Stimulated activated CD4-positive, alpha-beta T cell treated with anti-CD3 and anti-CD28 coated beads, Interleukin-15, amount 100 ng/mL, for 48 hours (primary cell): ENCODE measurements around the gene SLC39A10.
A peak's percentile ranks its signal among the peaks of the same experiment; 100 is the strongest.
"Not testable (repeated sequence)": the region's sequence is repeated elsewhere in the genome, so short reads cannot be mapped to it uniquely, and the experiment has no call there.

Source experiments
- DNase-seq, 2 donors: peaks; one replicate each; pipeline ENCODE4 v3.0.0-alpha.2; 2020; ENCODE audit warnings: low read depth in 2 of 2

The SLC39A10 gene

DNA sequence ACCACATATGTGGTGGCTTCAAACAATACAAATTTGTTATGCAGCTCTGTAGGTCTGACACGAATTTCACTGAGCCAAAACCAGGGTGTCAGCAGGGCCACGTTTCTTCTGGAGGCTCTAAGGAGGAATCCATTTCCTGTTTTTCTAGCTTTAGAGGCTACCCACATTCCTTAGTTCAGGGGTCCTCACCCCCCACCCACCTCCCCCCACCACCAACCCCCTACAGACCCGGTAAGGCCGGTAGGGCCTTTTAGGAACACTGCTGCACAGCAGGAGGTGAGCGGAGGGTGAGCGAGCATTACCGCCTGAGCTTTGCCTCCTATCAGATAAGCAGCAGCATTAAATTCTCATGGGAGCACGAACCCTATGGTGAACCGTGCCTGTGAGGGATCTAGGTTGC is 10.6 kb upstream of the SLC39A10 start:
- no peak for DNase-seq

DNA sequence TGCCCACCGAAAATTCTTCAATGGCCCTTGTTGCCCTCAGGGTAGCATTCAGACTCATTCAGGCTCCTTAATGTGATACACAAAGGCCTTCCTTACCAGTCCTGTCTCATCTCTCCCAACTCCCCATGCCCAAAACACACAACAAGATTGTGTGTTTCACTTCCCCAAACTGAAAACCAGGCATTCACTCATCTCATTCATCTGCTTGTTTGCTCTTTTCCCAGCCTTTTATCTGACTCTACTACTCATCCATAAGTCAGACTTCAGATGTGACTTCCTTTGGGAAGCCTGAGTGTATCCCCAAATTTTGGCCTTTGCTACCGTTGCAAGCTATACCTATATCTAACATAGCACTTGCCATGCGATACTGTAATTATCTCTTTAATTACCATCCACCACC is 9.7 kb upstream of the SLC39A10 start:
- DNase-seq = no peak

DNA sequence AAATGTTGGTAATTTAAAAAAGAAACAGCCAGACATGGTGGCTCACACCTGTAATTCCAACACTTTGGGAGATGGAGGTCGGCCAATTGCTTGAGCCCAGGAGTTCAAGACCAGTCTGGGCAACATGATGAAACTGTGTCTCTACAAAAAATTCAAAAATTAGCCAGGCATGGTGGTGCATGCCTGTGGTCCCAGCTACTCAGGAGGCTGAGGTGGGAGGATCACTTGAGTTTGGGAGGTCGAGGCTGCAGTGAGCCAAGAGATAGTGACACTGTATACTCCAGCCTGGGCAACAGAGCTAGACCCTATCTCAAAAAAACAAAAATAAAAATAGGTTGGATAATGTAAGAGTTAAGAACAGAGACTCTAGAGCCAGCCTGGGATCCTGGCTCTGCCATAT is 8.7 kb upstream of the SLC39A10 start:
- DNase-seq = not testable (repeated sequence)

DNA sequence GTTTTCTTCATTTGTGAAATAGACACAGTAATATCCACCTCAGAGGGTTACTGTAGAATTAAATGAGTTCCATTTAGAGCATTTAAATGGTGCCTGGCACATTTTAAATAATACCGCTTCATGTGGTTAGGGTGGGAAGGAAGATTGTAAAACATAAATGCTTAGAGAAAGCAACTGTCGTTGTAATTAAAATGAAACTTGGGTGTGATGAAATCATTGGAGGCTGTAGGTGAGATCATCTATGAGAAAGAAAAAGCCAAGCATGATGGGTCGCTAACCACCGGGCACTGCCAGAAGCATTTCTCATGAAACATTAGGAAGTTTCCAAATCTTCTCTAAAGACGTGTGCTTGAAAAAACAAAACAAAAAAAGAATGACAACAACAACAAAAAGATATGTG is 8.2 kb upstream of the SLC39A10 start:
- no peak for DNase-seq

DNA sequence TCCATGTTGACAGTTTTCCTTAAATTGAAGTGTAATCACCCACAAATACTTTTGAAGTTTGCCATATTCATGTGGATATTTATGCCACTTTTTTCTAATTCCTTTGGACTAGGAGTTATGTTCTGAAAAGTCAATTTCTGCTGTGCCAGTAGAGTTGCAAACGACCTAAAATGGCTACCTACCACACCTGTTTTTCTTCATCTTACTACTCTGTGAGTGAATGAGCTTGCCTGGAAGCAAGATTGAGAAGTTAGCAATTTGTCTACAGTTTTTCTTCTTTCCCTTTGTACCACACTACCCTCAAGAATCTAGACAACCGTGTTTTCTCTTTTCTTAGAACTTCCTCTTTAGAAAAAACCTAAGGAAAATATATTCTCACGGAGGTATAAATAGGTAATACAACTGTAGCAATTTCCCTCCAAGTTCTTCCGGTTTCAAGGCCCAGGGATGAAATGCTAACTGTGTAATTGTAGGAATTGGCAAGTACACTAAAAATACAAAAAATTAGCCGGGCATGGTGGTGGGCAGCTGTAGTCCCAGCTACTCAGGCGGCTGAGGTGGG is 7.3 kb upstream of the SLC39A10 start:
- DNase-seq = no peak

DNA sequence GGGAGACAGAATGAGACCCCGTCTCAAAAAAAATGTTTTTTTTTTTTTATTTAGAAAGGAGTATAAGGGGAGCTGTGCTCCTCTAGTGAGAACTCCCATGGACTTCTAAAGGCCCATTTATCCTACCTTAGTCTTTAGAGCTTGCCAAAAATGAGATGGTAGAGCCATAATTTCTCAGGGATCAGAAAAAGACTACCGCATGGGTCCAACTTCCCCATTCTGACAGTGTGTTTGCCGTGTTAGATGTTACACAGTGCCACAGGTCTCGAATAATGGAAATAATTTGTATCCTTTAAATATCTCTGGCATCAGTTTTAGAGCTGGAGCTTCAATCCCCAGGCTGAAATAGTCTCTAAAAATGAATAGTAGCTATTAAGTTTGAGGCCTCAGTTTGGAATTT is 6.0 kb upstream of the SLC39A10 start:
- no peak for DNase-seq

DNA sequence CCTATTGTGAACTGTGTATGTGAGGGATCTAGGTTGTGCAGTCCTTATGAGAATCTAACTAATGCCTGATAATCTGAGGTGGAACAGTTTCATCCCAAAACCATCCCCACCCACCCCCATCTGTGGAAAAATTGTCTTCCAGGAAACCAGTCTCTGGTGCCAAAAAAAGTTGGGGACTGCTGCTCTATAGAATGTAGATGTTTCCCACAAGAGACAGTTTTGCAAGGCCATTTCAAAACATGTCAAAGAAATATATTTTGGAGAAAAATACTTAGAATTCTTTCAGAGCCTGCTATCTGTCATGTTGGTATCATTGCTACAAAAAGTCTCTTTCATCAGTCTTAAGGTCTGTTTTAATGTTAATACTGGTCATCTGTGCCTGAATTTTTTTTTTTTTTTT is 4.1 kb upstream of the SLC39A10 start:
- no peak for DNase-seq

DNA sequence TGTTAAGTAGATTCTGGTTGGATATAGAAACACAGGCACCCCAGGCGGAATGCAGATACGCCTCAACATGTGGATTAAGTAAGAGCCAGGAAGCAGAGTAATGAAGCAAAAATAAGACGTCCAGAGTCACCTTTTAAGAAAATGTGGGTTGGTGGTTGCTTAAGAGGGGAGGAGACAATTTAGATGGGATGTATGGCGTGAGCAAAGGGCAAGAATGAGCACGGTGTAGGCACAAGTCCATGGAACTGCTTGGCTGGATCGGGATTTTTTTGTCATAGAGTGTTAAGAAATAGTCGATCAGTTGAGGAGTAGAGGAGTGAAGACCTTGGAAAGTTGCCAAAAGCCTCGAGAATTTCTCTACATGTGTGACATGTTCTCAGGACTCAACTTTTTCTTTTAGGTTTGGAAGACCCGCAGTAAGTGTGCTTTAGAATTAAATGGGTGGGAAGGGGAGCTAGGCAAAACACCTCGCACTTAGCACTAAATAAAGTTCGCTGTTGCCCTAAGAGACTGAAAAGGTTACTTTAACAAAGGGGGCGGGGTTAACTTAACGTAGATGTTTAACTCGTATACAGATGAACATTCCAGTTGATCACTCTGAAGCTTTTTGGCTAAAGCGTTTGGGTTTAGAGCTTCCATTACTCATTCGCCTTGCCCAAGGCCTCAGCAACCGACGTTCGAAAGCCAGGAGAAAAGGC is 716 bp upstream of the SLC39A10 start:
- no peak for DNase-seq

DNA sequence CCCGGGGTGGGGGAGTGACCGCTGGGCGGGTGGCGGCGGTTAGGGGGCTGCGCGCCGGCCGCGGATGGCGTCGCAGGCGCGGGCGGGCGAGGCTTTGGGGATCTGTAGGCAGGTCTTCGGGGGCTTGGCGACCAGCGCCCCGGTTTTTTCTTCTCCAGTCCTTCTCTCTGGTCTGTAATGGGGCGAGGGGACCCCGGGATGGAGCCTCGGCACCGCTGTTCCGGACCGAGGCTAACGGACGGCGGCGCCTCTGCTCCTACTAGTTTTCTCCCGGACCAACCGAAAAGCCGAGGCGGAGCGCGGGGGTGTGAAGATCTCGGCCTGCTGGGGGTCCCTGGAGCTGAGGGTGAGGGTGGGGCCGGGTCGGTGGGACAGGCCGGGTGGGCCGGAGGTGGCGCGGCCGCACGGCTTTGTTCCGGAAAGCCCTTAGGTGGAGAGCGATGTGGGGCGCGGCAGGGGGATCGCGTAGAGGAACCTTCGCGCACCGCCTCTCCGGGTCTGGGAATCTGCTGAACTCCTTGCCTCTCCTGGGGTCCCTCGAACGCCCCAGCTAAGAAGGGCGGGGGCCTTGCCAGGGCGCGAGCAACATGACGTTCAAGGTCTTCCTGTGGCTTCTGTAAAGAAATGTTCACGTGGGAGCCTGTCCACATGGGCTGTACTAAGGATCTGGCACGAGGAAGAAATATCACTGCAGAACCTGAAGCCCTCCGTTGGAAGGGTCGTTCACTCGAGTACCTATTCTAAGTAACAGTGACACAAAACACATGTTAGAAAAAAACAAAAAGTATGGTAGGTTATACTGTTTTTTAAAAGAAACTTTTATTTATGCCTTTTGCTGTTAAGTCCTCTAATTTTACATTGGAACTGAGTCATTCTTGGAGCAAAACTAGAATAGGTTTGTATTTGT is 861 bp downstream of the SLC39A10 start:
- DNase-seq = peak; percentile 49 to 72

DNA sequence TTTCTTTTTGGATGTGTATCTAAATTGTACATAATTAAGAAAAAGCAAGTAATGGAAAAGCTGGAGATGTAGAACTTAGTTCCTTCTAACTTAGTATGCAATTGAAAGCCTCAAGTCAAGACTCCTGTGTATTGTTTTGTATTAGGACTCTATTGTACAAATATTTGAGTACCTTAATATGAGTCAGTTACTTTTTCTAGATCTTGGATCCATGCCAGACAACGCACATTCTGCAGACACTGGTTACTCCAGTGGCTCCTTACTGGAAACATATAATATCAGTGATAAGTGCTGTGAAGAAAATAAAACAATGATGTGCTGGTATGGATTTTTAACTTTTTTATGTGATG is 1.5 kb downstream of the SLC39A10 start:
- no peak for DNase-seq

DNA sequence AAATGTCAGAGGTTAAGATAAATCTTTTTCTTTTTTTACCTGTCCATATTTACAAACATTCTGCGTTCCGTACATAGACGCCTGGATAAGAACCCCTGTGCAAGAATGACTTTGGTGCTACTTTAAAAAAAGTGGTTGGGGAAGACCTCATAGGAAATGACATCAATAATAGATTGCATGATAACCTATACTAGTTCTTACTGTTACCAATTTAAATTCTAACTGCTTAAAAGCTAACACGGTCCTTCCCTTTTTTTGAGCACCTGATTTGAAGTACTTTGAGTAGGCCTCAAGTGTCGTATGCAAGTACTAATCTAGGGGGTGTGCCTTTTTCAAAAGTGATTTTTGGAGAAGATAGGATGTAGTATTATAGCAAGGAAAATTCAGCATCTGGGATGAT is 2.1 kb downstream of the SLC39A10 start:
- DNase-seq = no peak

DNA sequence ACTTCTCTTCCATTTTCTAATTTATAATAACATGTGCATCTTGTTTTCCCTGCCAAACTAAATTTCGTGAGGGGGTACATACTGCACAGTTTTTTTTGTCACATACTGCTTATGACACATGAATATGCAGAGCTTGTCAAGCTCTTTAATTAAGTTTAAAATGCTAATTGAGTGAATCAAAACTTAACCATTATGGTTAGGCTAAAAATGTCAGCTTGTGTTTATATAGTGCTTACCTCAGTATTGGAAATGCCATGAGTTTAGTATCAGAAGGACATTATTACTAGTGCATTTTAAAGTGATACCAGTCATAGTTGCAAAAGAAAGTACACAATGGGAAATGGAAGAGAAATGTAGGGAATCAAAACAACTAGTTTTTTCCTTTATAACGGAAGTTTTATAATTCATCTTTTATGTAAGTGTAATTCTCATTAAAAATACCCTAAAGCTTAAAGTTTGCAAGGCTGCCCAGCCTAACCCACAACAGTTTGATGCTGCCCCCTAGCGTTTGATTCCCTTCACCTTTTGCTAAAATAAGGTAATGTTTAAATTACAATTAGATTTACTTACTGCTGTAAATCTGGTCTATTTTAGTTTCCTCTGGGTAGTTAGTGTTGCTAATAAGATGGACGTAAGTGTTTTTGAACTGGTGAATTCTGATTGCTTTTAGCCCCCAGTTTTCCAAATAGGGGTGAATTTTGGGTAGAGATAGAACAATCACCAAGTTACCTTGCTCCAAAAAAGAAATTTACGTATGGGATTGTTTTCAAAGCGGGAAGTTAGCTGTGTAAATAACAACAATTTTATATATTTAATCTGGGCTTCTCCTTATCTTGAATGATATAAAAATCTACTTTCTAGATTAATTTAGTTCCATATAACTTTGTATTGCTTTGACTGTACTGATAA is 3.2 kb downstream of the SLC39A10 start:
- DNase-seq = peak; percentile 58 to 71

DNA sequence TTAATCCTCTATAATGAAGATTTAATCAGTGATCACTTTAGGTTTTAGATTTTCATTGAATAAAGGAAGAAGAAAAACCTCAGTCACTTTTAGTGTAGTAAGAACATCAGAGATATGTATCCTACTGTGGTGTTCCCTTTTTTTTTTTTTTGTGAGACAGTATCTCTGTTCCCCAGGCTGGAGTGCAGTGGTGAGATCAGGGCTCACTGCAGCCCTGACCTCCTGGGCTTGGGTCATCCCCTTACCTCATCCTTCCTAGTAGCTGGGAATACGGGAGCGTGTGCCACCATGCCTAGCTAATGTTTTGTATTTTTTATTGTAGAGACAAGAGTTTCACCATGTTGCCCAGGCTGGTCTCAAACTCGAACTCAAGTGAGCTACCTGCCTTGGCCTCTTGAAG is 5.1 kb downstream of the SLC39A10 start:
- DNase-seq = no peak

DNA sequence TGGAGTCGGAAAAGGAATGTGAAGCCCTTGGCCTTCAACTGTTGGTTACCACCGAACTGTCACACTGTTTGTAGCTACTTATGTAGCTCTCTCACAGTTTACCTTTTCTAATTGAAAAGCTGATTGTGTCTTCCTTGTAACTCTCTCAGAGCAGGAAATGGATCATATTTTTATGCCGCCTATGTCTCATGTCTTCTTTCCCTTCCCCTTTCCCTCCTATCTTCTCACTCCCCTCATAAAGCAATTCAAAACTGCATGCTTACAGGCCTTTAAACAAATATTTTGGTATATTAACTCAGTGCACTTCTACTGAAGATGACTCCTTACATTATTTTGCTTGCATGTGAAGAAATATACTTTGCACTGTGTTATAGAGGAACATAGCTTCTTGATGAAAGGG is 6.0 kb downstream of the SLC39A10 start:
- DNase-seq = no peak

DNA sequence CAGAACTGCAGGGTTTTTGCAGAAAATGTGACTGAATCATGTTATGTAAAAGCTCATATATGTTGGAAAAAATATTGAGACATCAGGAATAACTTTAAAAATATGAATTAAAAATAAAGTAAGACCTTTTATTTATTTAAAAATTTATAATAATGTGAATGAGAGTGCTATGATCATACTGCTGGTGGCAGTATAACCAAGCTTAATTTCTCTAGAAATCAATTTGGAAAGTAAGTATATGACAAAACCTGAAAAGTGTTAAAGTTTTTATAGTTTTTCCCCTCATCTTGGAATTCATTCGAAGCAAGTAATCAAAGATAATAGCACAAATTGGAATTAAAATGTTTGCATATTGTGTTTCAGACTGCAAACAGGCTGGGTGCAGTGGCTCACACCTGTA is 7.5 kb downstream of the SLC39A10 start:
- no peak for DNase-seq

DNA sequence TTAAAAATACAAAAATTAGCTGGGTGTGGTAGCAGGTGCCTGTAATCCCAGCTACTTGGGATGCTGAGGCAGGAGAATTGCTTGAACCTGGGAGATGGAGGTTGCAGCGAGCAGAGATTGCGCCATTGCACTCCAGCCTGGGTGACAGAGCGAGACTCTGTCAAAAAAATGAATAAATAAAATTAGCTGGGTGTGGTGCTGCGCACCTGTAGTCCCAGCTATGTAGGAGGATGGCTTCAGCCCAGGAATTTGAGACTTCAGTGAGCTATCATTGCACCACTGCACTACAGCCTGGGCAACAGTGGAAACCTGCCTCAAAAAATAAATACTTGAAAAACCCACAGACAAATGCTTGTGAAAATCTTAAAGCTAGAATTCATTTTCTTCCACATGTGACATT is 8.1 kb downstream of the SLC39A10 start:
- DNase-seq = not testable (repeated sequence)

DNA sequence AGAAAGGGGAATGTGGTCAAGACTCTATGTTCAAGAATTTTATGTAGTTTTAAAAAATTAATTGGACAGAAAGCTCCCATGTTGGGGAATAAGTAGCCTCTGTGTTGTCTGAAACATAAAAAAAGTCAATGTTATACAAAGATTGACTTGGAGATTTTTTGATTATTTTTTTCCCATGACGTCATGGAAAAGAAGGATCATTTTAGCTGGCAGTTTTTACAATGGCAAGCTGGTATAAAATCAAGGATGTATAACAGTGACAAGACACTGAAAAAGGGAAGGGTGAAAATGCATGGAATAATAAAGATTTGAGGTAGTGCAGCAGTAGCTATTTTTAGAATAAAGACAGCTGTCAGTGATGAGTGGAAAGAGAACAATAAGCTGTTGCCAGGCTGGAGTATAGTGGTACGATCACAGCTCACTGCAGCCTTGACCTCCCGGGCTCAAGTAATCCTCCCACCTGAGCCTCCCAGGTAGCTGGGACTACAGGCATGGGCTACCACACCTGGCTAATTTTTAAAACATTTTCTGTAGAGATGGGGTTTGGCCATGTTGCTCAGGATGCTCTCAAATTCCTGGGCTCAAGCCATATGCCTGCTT is 9.2 kb downstream of the SLC39A10 start:
- no peak for DNase-seq

DNA sequence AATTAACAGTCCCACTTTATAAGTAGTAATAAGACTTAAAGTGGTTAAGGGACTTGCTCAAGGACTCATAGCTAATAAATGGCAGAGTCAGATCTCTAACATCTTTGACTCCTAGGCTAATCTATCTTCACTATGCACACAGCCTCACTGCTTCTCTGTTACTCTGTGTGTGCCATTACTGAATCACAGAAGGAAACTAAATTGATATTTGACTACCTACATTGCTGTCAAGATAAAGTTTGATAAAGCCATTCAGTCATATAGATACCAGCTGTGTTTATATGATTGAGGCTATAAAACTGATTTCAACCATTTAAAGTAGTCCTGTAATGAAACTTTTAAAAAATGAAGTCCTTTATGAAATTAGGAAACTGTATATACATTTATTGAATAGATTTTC is 10.9 kb downstream of the SLC39A10 start:
- no peak for DNase-seq

DNA sequence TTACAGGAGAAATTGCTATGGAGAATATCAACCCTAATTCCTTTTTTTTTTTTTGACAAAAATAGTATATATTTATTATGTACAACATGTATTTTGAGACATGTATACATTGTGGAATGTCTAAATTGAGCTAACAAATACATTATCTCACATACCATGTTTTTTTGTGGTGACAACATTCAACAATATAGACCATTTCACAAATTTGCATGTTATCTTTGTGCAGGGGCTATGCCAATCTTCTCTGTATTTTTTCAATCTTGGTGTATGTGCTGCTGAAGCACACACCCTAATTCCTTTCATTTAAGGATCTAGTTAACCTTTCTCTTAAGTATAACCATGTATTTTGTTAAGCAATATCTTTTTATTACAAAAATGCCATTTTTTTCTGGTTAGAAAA is 13.2 kb downstream of the SLC39A10 start:
- no peak for DNase-seq

DNA sequence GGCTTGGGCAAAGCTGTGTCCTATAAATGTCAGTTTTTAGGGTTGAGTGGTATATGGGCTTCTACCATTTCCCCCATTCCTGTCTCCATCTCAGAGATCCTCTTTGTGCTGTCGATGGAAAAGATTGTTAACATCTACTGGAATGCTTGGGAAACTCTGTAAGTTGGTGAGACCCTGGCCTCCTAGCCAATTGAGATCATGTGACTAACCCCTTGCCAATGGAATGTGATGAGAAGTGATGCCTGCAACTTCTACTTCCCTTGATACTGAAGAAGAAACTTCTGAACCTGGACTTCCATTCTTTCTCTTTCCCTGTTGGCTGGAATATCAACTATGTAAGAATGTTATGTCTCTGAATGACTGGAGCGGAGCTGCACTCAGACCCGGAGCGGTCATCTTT is 14.5 kb downstream of the SLC39A10 start:
- DNase-seq = no peak

DNA sequence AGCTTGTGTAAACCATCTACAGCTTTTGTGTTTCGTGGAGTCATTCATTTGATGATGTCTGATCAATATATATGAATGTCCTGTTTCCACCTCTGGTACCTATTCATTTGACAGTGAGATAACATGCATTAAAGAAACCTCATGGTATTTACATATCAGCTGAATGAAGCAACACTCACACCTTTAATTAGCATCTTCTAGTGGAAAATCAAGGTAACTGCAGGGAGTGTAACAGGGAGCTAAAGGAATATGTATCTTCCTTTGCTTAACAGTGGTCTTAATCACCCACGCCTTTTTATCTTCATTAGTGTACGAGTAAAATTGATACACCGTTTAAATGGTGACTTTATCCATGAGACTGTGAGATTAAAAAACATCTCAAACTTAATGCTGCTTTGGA is 15.6 kb downstream of the SLC39A10 start:
- no peak for DNase-seq
